Lower leg skin (tissue), 4 donors: ENCODE data around the gene CLEC2A. TPM values are rescaled to one million over a fixed set of nuclear protein-coding genes. Genes with fewer than 3 reads are reported as not detected.

Experiments
- DNase-seq, 2 donors: peaks; one replicate each; pipeline ENCODE4 v3.0.0-alpha.2; 2019; ENCODE audit warnings: low spot score in 2 of 2
- H3K4me3 ChIP-seq: fragments of 200-600 bp; sonication (generic); 2 replicates; pipeline ENCODE4 v1.5.1; 2017; ENCODE audit warnings: mild to moderate bottlenecking, low read depth; ENCODE audit not compliant: poor library complexity, severe bottlenecking
- CTCF ChIP-seq, 3 donors: fragments of 450-650 bp; IDR thresholded peaks; one replicate each; pipeline ENCODE4 v1.5.1; 2016; ENCODE audit warnings: antibody characterized with exemption in 3 of 3, mild to moderate bottlenecking in 3 of 3, moderate library complexity in 2 of 3
- POLR2A ChIP-seq, 2 donors: fragments of 450-650 bp; IDR thresholded peaks; one replicate each; pipeline ENCODE4 v1.6.1; 2016 to 2017; ENCODE audit warnings: antibody characterized with exemption in 2 of 2, mild to moderate bottlenecking in 1 of 2, moderate library complexity in 1 of 2
- WGBS, 2 donors: methylation state at CpG; one replicate each; pipeline ENCODE4 v1.1.5; 2018; 5-methylcytosine and 5-hydroxymethylcytosine counted together
- intact Hi-C: fragments of 100-400 bp; cut with DNase I; formaldehyde crosslinking; loops from one replicate; pipeline ENCODE4 v1.15.0; 2023; ENCODE audit warnings: low total_unique reads
- total RNA-seq, 4 donors: library from RNA; depleted of rRNA; stranded (reverse); fragments of >200 nt; gene quantifications; one replicate each; pipeline ENCODE4 v1.1.0, GENCODE V29; 2016

CLEC2A gene
- total RNA-seq, 4 donors from 2014 or later = 60.8 to 80.5 (median 68.4) TPM

DNA sequence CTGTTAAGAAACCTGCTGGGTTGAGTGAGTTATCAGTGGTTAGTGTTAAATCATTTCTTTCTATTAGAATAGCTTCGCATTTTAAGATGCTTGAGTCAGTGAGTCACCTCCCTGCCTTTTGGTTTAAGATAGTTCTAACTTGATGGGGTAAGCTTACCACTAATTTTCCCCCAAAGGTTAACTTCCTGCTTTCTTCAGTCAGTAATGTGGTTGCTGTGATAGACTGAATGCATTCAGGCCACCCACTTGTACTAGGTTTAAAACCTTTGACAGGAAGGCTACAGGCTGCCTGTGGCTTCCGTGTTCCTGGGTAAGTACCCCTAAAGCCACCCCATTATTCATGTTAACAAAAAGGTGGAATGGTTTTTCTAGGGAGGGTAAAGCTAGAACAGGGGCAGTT, 25.3 kb downstream of the CLEC2A start:
- WGBS, 2 donors = 69 to 83% methylated on average over 2 of the region's 2 CpGs
- intact Hi-C loops = no loop called here
- TF ChIP-seq CTCF (IDR thresholded peaks at IDR 0.05) (no peak), POLR2A (IDR thresholded peaks at IDR 0.05) (no peak)
- no peak overlapping the region for H3K4me3 ChIP-seq
- no peak for DNase-seq

DNA sequence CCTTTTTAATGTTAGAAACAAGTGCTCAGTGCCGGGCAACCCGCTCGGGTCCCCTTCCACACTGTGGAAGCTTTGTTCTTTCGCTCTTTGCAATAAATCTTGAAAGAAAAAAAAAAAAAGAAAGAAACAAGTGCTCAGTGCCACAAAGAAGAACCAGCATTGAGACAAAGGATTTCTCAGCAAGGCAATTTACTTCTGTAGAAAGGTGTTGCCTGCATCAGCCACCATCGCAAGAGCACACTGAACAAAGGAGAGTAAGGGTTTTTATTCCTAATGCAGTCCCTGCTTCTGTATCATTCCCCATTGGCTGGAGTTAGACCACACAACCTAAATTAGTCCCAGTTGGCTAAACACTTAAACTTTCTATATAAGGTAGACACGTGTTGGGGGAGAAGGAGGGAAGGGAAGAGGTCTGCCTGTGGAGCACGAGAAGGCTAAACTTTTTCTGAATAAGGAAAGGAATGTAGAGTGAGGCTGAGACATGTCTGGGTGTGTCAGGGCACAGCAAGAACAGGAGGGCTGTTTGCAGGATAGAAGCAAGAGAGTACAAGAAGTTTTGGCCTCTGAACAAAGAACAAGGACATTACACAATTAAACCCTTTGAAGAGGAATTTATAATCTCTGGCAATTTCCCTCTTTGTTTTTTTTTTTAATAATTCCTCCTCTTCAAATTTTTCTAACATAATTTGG, 29.5 kb downstream of the CLEC2A start:
- no peak overlapping the region for H3K4me3 ChIP-seq
- intact Hi-C loops = no loop called here
- WGBS, 2 donors = 72 to 78% methylated on average over 7 of the region's 7 CpGs
- DNase-seq = no peak
- no peak for TF ChIP-seq POLR2A (IDR thresholded peaks at IDR 0.05)
- no peak for TF ChIP-seq CTCF (IDR thresholded peaks at IDR 0.05)

- DNase-seq = no peak
- TF ChIP-seq CTCF (IDR thresholded peaks at IDR 0.05) (no peak), POLR2A (IDR thresholded peaks at IDR 0.05) (no peak)
- no peak overlapping the region for H3K4me3 ChIP-seq
- intact Hi-C loops = no loop called here
- 67 to 72% methylated on average over 2 of the region's 2 CpGs for WGBS, 2 donors
Observed at GRCh38 chr12:9900930-9901329, 31.2 kb downstream of the CLEC2A start.

- no peak for DNase-seq
- no peak overlapping the region for H3K4me3 ChIP-seq
- TF ChIP-seq CTCF (IDR thresholded peaks at IDR 0.05) = no peak
- TF ChIP-seq POLR2A (IDR thresholded peaks at IDR 0.05) = no peak
- intact Hi-C loops = no loop called here
- WGBS, 2 donors = 77 to 81% methylated on average over 2 of the region's 2 CpGs
Observed at GRCh38 chr12:9899209-9899608, 33.0 kb downstream of the CLEC2A start.

DNA sequence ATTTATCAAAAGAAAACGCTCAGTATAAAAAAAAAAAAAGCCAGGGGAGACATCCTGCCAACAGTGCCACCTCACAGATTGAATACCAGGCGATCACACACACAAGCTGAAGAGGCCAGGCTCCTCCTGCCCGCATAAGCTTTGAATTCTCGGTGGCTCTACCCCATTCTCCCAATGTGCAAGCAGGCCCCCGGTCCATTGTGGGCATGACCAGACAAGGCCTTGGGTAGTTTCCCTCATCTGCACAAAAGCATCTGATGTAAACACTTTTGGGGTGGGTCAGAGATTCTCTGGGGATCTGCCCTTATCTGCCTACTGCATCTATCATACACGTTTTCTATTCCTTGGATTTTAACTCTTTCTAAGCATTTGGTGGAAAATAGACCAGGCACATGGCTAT, 34.6 kb downstream of the CLEC2A start:
- 41 to 48% methylated on average over 6 of the region's 6 CpGs for WGBS, 2 donors
- TF ChIP-seq CTCF (IDR thresholded peaks at IDR 0.05) = no peak
- TF ChIP-seq POLR2A (IDR thresholded peaks at IDR 0.05) = no peak
- no peak for DNase-seq
- H3K4me3 ChIP-seq = no peak overlapping the region
- intact Hi-C loops = no loop called here
